HCEC 1CT (cell line): Measurements from ENCODE around the gene ZDHHC11.

Source experiments
- DNase-seq: peaks from one replicate; pipeline ENCODE4 v3.0.0-alpha.2; 2017

ZDHHC11 gene

GRCh38 chr5:878125-878524 lies 27.3 kb upstream of the ZDHHC11 start:
- DNase-seq = no peak

DNA sequence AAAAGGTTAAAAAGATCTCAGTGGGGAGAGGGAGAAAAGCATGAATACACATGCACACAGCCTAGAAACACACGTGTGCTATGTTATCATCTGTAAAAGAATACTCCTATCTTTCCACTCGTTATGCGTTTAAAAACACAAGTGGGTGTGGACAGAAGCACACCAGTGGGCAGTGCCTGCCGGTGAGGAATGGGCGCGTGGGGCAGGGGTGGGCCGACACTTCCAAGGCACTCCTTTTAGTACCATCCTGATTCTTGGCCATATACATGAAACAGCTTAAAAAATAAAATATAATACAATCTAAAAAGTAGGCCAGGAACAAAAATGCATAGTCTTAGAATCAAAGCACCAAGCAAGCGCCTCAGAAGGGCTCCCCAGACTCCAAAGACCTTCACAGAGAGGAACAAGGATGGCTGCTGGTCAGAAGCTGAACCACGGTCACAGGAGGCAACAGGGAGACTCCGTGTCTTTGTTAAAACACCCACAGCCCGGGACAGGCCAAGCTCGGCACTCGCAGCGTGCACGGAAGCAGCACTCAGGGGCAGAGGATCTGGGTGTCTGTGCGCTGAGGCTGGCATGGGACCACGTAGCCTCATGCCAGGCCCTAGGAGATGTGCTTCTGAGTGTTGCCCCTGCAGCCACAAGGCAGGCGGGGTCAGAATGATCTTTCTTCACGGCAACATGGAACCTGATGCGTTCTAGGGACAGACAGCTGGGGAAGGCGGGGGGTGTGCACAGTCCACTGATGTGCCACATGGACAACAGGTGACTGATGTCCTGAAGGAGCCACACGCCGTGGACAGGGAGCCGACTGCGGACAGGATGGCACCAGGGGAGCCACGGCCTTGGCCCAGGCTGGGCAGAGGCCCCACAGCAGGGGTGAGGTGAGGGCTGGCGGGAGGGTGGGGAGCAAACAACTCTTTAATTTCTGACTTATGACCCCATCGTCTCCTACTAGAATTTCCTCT lies 25.9 kb upstream of the ZDHHC11 start:
- DNase-seq = no peak

DNA sequence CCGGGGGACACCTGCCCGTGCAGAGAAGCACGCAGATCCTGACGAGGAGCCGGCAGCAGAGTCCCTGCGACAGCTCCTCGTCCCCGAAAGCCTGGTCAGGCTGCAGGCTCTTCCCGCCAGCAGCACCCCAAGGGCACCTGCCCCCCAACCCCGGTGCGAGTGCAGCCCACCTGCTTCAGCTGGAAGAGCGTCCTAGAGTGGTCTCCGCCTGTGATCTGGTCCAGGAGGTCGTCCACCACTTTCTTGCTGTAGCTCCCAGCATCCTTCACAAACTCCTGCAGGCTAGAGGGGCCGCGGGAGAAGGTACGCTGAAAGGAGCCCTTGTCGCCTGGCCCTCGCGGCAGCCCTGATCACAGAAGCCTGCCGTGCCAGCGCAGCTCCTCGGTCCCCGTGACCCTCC lies 25.1 kb upstream of the ZDHHC11 start:
- no peak for DNase-seq

GRCh38 chr5:873328-873727 lies 22.5 kb upstream of the ZDHHC11 start:
- DNase-seq = no peak

DNA sequence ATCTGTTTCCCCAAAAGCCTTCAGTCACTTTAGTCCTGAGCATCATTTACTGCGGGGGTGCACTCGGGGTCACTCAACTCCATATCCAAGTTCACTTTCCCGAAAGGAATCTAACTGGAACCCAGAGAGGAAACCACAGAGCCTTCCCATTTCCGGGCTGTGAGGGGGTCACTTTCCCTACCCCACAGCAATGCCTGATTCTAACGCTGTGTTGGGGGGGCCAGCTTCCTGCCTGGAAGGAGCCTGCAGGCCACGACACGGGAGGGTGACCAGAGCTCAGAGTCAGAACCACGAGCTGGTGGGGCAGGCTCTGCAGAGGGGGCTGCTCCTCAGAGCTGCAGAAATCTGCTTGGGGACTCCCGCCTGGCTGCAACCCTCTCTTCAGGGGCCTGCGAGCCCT lies 21.5 kb upstream of the ZDHHC11 start:
- DNase-seq = no peak

GRCh38 chr5:871596-872298 lies 21.0 kb upstream of the ZDHHC11 start:
- no peak for DNase-seq

DNA sequence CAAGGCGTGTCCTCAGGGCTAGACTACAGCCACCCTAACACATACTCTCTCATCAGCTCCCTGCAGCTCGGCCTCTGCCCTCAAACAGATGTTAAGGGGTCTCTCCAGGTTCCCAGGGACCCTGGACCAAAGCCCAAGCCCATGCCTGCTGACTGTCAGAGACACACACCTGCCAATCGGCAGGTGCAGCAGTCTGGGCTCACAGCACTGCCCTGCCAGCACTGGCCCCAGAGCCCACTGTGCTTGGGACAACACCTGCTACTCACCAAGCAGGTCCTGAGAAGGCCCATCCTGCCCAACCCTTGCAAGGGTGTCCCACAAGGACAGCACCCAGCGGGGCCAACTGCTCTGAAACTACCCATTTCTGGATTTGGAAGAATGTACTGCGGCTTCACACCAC lies 20.2 kb upstream of the ZDHHC11 start:
- DNase-seq = no peak

- no peak for DNase-seq
These were observed 17.8 kb upstream of the ZDHHC11 start for GRCh38 chr5:868428-869135.

GRCh38 chr5:867300-867870 lies 16.6 kb upstream of the ZDHHC11 start:
- DNase-seq = no peak

- no peak for DNase-seq
These were observed 15.0 kb upstream of the ZDHHC11 start for GRCh38 chr5:865771-866170.

GRCh38 chr5:865168-865521 lies 14.4 kb upstream of the ZDHHC11 start:
- DNase-seq = no peak

DNA sequence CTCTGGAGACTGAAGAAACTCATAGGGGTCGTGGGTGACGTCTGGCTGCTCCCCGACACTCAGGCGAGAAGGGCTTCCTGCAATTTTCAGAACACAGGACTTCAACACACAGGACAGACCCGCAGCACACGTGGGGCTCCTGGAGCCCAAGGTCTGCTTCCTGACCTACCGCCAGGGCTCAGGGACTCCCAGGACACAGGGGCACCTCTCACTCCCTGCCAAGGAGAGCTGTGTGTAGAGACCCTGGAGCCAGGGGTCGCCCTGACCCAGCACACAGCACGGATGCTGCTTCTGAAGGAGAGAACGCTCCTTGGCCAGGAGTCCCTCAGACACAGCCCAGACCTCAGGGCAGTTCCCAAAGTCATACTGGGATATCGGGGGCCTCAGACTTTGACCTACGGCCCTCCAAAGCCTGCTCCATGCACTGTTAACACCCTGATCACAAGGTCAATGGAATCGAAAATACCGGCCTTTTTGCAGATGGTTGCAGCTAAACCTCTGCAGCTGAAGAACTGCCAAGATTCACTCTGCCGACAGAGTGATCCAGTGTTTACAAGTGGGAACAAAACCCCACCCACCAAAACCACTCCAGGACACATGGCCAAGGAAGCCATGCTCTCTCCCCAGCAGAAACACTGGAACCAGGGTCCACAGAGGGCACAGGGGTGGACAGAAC lies 13.8 kb upstream of the ZDHHC11 start:
- DNase-seq = no peak

GRCh38 chr5:863244-863805 lies 12.5 kb upstream of the ZDHHC11 start:
- DNase-seq = no peak

- DNase-seq = no peak
These were observed 11.8 kb upstream of the ZDHHC11 start for GRCh38 chr5:862367-863243.

DNA sequence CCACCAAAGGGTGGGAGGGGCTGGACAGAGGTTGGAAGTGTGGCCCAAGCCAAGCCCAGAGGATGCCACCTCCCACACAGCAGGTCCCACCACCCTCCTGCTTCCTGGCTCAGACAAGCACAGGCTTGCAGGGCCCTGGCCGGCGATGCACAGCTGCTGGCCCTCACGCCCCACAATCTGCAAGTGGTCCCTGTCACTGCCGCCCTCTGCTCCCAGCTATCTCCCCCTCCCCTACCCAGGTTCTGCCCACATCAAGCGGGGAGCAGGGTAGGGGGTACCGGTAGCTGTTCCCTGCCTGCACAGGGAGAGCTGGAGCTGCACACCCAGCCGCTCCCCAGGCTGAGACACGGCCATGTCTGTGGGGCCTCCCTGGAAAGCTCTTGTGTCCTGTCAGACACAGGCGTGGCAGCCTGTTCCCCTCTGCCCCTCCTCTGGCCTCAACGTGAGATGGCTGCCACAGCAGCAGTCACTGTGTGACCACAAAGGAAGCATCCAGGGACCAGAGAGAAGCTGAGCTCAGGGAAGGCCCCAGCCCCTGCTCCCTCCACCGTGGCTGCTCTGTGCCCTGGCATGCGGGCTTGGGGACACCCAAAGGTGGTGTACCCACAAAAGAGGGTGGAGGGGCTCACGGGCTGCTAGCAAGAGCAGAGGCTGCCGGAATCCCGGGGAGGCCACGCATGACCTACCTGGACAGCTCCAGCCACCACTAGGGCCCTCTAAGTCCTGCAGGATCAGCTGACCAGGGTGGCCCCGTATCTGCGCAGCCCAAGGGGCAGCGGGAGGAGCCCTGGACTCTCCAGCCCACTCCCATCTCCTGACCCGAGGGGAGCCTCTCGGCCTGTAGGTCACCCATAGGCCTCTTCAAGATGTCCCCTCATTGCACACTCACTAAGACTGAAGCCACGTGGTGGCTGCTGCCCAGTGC lies 10.9 kb upstream of the ZDHHC11 start:
- no peak for DNase-seq

GRCh38 chr5:860506-861150 lies 9.8 kb upstream of the ZDHHC11 start:
- no peak for DNase-seq

DNA sequence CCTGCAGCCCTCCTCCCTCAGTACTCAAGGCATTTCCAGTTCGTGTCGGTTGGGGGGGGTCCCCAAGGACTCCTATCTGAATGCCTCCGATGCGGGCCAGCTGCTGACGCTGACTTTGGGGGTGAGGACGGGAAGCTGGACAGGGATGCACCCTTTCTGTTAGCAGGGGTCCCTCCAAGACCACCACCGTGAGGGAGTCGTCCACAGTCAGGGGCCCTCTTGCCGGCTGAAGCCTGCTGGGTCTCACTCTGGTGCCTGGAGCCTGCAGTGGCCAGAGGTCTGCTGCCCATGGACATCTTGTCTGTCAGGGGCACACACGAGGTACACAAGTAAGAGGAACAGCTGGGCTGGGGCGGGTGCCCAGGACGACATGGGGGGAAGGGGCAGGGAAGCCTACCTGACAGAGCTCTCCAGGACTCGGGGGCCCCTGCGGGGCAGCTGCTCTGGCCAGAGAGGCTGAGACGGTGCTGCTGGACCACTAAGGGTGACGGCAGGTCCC lies 9.1 kb upstream of the ZDHHC11 start:
- no peak for DNase-seq

DNA sequence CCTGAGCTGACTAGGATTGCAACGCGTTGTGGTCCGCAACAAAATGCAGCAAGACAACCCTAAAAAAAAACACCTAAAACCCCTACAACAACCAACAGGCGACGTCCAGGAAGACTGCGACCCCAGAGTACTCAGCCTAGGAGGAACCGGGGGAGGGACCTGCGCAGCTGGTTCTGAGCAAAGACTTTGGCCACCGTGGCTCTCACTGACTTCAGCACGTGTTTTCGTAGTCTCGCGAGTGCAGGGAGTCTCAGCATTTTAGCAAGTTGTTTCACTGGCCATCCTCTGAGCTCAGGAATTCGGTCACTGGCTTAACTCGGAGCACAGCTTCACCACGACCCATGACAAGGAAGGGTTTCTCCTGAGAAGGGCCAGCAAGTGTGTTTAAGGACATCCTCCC lies 8.6 kb upstream of the ZDHHC11 start:
- DNase-seq = no peak

- no peak for DNase-seq
These were observed 7.9 kb upstream of the ZDHHC11 start for GRCh38 chr5:858726-859125.
